Body of pancreas (tissue), 4 donors: ENCODE data around the gene MYO9B.

Experiments used
- CTCF ChIP-seq, 7 experiments: fragments of 450-650 bp in 4 of 7; fragments of 200-600 bp in 3 of 7; sonication (generic) in 3 of 7; IDR thresholded peaks; one replicate each; pipeline ENCODE4 v1.5.1; 2016 to 2019; ENCODE audit warnings: antibody characterized with exemption in 7 of 7
- POLR2A ChIP-seq, 3 donors: fragments of 450-650 bp; IDR thresholded peaks; one replicate each; pipeline ENCODE4 v1.6.1; 2016; ENCODE audit warnings: antibody characterized with exemption in 3 of 3, mild to moderate bottlenecking in 2 of 3

GRCh38 chr19:17246681-17247425, 171.3 kb downstream of the MYO9B start:
- TF ChIP-seq CTCF (IDR thresholded peaks at IDR 0.05) (no peak), POLR2A (IDR thresholded peaks at IDR 0.05) (no peak)
